K562 (cell line): Measurements from ENCODE around the gene MED20. TPM values are rescaled to one million over a fixed set of nuclear protein-coding genes. Genes with fewer than 3 reads are reported as not detected.

Experiments used
- E2F1 ChIP-seq: sonication (generic); formaldehyde crosslinking; IDR thresholded peaks from 2 replicates; pipeline ENCODE4 v1.8.1; 2023; ENCODE audit warnings: mild to moderate bottlenecking, missing genetic modification reagents, moderate library complexity
- E4F1 ChIP-seq: fragments of 250-450 bp; sonication (Bioruptor Pico); IDR thresholded peaks from 2 replicates; pipeline ENCODE4 v1.5.0; 2021; ENCODE audit warnings: mild to moderate bottlenecking, borderline replicate concordance
- EP300 ChIP-seq: IDR thresholded peaks from 2 replicates; pipeline ENCODE4 v1.6.1; 2012; ENCODE audit warnings: low read length, improper control_type of control experiment
- MTF1 ChIP-seq: fragments of 250-450 bp; sonication (Bioruptor Pico); IDR thresholded peaks from 2 replicates; pipeline ENCODE4 v1.9.0; 2021; ENCODE audit warnings: moderate library complexity, mild to moderate bottlenecking, inconsistent platforms, borderline replicate concordance
- MXI1 ChIP-seq: IDR thresholded peaks from 2 replicates; pipeline ENCODE4 v1.6.1; 2011; ENCODE audit warnings: low read depth, mild to moderate bottlenecking, improper control_type of control experiment, low read length
- RNF219 ChIP-seq: fragments of 250-450 bp; sonication (Bioruptor Pico); IDR thresholded peaks from 2 replicates; pipeline ENCODE4 v1.5.0; 2022; ENCODE audit warnings: mild to moderate bottlenecking
- ZNF717 ChIP-seq: fragments of 250-450 bp; sonication (Bioruptor Pico); IDR thresholded peaks from 2 replicates; pipeline ENCODE4 v1.5.0; 2021
- ZNF830 ChIP-seq: fragments of 250-450 bp; sonication (Bioruptor Pico); IDR thresholded peaks from 2 replicates; pipeline ENCODE4 v1.5.0; 2021; ENCODE audit warnings: mild to moderate bottlenecking
- polyA plus RNA-seq, 8 experiments: library from polyadenylated mRNA; depleted of rRNA in 4 of 8; stranded (reverse) in 5 of 8; unstranded in 3 of 8; fragments of >200 nt; fragmentation: Nextera tagmentation in 2 of 8; fragmentation: Illumina TruSeq in 1 of 8; extraction: Ambion mirVana in 2 of 8; extraction: Trizol in 1 of 8; gene quantifications; 2 replicates each; pipeline versions ENCODE4 v1.2.1 to v1.2.3, GENCODE V29; 2011 to 2014; ENCODE audit warnings: inconsistent platforms in 1 of 8, missing spikeins in 1 of 8
- total RNA-seq, 7 experiments: library from RNA; depleted of rRNA in 6 of 7; stranded (reverse); fragments of >200 nt in 6 of 7; fragmentation: Illumina TruSeq in 2 of 7; extraction: Trizol in 2 of 7; gene quantifications; 2 replicates each; pipeline versions ENCODE4 v1.2.1 to v1.2.3, GENCODE V29; 2011 to 2021; ENCODE audit warnings: low replicate concordance in 1 of 7
- TF ChIP-seq, protein P1 (sequence below), 3 experiments: fragments of 200-800 bp in 1 of 3; fragments of 250-450 bp in 1 of 3; fragments of 450-650 bp in 1 of 3; sonication (Bioruptor Pico) in 1 of 3; sonication (Bioruptor generic) in 1 of 3; formaldehyde crosslinking in 1 of 3; IDR thresholded peaks; 2 replicates each; pipeline versions ENCODE4 v1.6.1 to v1.8.0; 2016 to 2022; ENCODE audit warnings: mild to moderate bottlenecking in 2 of 3, missing genetic modification characterization in 2 of 3, missing compliant biosample characterization in 1 of 3, moderate library complexity in 1 of 3
- TF ChIP-seq, protein P2 (sequence below): fragments of 450-650 bp; formaldehyde crosslinking; IDR thresholded peaks from 2 replicates; pipeline ENCODE4 v1.4.0; 2022; ENCODE audit warnings: missing genetic modification characterization
- TF ChIP-seq, protein P3 (sequence below): fragments of 450-650 bp; IDR thresholded peaks from 2 replicates; pipeline ENCODE4 v1.6.1; 2017; ENCODE audit warnings: antibody characterized with exemption, mild to moderate bottlenecking

Gene MED20
- total and polyA plus RNA-seq, 9 of the 15 experiments (the other 6 are each of a cell fraction or from before 2014, with no cell fraction given), result 27.3 to 80.9 (median 46.0) TPM

DNA sequence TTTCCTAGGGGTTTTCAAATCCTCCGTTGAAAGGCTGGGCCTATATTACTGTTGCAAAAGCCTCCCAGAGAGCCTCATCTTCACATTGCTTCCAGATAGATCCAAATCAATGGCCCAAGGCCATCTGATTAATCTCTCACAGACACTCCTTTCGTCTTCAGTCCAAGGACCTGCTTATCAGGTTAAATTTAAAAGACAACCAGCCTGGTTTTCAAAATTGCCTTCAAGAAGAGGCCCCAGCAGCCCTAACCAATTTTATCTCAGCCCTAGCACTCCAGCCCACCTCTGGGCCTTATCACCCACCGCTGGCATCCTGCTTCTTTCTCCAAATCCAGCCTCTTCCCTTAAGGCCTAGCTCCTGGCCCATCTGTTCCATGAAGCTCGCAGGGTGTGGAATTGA lies 36.2 kb upstream of the MED20 start (continued):
- TF ChIP-seq, protein P1, sequence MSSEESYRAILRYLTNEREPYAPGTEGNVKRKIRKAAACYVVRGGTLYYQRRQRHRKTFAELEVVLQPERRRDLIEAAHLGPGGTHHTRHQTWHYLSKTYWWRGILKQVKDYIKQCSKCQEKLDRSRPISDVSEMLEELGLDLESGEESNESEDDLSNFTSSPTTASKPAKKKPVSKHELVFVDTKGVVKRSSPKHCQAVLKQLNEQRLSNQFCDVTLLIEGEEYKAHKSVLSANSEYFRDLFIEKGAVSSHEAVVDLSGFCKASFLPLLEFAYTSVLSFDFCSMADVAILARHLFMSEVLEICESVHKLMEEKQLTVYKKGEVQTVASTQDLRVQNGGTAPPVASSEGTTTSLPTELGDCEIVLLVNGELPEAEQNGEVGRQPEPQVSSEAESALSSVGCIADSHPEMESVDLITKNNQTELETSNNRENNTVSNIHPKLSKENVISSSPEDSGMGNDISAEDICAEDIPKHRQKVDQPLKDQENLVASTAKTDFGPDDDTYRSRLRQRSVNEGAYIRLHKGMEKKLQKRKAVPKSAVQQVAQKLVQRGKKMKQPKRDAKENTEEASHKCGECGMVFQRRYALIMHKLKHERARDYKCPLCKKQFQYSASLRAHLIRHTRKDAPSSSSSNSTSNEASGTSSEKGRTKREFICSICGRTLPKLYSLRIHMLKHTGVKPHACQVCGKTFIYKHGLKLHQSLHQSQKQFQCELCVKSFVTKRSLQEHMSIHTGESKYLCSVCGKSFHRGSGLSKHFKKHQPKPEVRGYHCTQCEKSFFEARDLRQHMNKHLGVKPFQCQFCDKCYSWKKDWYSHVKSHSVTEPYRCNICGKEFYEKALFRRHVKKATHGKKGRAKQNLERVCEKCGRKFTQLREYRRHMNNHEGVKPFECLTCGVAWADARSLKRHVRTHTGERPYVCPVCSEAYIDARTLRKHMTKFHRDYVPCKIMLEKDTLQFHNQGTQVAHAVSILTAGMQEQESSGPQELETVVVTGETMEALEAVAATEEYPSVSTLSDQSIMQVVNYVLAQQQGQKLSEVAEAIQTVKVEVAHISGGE (CRISPR knock-in tag; IDR thresholded peaks at IDR 0.05), result no peak
- TF ChIP-seq MTF1 (CRISPR knock-in tag), result no peak
- no peak for TF ChIP-seq MXI1
- TF ChIP-seq E4F1 (CRISPR knock-in tag), result no peak
- TF ChIP-seq, protein P2, sequence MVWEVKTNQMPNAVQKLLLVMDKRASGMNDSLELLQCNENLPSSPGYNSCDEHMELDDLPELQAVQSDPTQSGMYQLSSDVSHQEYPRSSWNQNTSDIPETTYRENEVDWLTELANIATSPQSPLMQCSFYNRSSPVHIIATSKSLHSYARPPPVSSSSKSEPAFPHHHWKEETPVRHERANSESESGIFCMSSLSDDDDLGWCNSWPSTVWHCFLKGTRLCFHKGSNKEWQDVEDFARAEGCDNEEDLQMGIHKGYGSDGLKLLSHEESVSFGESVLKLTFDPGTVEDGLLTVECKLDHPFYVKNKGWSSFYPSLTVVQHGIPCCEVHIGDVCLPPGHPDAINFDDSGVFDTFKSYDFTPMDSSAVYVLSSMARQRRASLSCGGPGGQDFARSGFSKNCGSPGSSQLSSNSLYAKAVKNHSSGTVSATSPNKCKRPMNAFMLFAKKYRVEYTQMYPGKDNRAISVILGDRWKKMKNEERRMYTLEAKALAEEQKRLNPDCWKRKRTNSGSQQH (CRISPR knock-in tag), result no peak
- peak; percentile 80 for TF ChIP-seq EP300
- no peak for TF ChIP-seq ZNF717 (CRISPR knock-in tag)
- TF ChIP-seq ZNF830 (CRISPR knock-in tag), result no peak
- no peak for TF ChIP-seq RNF219
- TF ChIP-seq, protein P3, sequence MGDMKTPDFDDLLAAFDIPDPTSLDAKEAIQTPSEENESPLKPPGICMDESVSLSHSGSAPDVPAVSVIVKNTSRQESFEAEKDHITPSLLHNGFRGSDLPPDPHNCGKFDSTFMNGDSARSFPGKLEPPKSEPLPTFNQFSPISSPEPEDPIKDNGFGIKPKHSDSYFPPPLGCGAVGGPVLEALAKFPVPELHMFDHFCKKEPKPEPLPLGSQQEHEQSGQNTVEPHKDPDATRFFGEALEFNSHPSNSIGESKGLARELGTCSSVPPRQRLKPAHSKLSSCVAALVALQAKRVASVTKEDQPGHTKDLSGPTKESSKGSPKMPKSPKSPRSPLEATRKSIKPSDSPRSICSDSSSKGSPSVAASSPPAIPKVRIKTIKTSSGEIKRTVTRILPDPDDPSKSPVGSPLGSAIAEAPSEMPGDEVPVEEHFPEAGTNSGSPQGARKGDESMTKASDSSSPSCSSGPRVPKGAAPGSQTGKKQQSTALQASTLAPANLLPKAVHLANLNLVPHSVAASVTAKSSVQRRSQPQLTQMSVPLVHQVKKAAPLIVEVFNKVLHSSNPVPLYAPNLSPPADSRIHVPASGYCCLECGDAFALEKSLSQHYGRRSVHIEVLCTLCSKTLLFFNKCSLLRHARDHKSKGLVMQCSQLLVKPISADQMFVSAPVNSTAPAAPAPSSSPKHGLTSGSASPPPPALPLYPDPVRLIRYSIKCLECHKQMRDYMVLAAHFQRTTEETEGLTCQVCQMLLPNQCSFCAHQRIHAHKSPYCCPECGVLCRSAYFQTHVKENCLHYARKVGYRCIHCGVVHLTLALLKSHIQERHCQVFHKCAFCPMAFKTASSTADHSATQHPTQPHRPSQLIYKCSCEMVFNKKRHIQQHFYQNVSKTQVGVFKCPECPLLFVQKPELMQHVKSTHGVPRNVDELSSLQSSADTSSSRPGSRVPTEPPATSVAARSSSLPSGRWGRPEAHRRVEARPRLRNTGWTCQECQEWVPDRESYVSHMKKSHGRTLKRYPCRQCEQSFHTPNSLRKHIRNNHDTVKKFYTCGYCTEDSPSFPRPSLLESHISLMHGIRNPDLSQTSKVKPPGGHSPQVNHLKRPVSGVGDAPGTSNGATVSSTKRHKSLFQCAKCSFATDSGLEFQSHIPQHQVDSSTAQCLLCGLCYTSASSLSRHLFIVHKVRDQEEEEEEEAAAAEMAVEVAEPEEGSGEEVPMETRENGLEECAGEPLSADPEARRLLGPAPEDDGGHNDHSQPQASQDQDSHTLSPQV, result peak; percentile 64
- no peak for TF ChIP-seq E2F1 (CRISPR knock-in tag)
